ENCODE results near the gene GRID1. TPM values are rescaled to one million over a fixed set of nuclear protein-coding genes. Genes with fewer than 3 reads are reported as not detected.

The GRID1 gene
- total and polyA plus RNA-seq, 4 donors, result 1.1 to 3.8 TPM; not detected in 2

GRCh38 chr10:86226016-86226415 is 140.6 kb downstream of the GRID1 start:
- no peaks in the 10 kb centered on the region for H3K27me3 ChIP-seq (ENCODE audit: control insufficient read depth in 1 of 2, insufficient read depth in 2 of 2, low read length in 1 of 2)
- intact Hi-C loops (cut with DNase I), result no loop called here
- H3K36me3 ChIP-seq (ENCODE audit: control insufficient read depth in 1 of 2, insufficient read depth in 2 of 2, low read length in 1 of 2), result no peaks in the 10 kb centered on the region
- H3K27ac ChIP-seq (ENCODE audit: low read depth in 1 of 2, low read length in 2 of 2), result no peak overlapping the region
- H3K9me3 ChIP-seq (ENCODE audit: control insufficient read depth, low read length), result no peaks in the 10 kb centered on the region
- 90 to 95% methylated on average over 8 of the region's 8 CpGs for WGBS, 2 donors
- DNase-seq, result peak in 1 of 2 donors; percentile 41
- no peak for ATAC-seq (ENCODE audit: low FRiP score)
- H3K4me1 ChIP-seq (ENCODE audit: control insufficient read depth in 1 of 2, insufficient read depth in 2 of 2, low read length in 2 of 2), result no peaks in the 10 kb centered on the region
- H3K4me3 ChIP-seq (ENCODE audit: low read length in 2 of 2), result no peak overlapping the region

DNA sequence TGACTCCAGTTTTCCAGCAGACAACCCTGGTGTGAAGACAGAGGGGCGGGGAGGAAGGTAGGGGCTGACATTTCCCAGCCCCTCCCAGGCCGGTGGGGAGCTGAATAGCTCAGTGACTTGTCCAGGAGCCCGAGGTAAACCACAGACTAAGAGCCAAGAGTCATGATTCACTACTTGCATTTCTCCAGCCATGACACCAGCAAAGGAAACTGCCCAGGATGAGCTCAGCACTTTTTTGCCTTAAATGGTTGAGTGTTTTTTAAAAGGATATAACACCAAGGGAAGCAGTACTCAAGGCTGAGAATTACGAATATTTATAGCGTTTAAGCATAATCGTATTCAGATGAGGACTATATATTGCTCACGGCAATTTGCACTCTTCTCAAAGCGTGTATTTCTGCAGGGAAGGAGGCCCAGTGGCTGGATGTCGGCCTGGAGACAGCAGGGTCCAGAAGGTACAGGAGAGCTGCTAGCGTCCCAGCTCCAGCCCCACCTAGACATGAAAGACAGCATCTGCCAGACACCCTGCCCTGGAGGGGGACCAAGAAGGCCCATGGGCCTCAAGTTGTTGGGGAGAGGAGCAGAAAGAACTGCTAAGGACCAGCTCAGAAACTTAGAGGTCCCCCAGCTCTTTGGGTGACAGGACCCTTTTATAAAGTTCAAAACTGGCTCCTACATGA is 141.4 kb downstream of the GRID1 start:
- ATAC-seq (ENCODE audit: low FRiP score) (no peak), DNase-seq (peak in 1 of 2 donors; percentile 51)
- H3K36me3 ChIP-seq (ENCODE audit: control insufficient read depth in 1 of 2, insufficient read depth in 2 of 2, low read length in 1 of 2), result no peaks in the 10 kb centered on the region
- H3K9me3 ChIP-seq (ENCODE audit: control insufficient read depth, low read length), result no peaks in the 10 kb centered on the region
- intact Hi-C loops (cut with DNase I), result no loop called here
- H3K27ac ChIP-seq (ENCODE audit: low read depth in 1 of 2, low read length in 2 of 2), result no peak overlapping the region
- no peak overlapping the region for H3K4me3 ChIP-seq (ENCODE audit: low read length in 2 of 2)
- no peaks in the 10 kb centered on the region for H3K27me3 ChIP-seq (ENCODE audit: control insufficient read depth in 1 of 2, insufficient read depth in 2 of 2, low read length in 1 of 2)
- 62 to 63% methylated on average over 10 of the region's 10 CpGs for WGBS, 2 donors
- H3K4me1 ChIP-seq (ENCODE audit: control insufficient read depth in 1 of 2, insufficient read depth in 2 of 2, low read length in 2 of 2), result no peaks in the 10 kb centered on the region

DNA sequence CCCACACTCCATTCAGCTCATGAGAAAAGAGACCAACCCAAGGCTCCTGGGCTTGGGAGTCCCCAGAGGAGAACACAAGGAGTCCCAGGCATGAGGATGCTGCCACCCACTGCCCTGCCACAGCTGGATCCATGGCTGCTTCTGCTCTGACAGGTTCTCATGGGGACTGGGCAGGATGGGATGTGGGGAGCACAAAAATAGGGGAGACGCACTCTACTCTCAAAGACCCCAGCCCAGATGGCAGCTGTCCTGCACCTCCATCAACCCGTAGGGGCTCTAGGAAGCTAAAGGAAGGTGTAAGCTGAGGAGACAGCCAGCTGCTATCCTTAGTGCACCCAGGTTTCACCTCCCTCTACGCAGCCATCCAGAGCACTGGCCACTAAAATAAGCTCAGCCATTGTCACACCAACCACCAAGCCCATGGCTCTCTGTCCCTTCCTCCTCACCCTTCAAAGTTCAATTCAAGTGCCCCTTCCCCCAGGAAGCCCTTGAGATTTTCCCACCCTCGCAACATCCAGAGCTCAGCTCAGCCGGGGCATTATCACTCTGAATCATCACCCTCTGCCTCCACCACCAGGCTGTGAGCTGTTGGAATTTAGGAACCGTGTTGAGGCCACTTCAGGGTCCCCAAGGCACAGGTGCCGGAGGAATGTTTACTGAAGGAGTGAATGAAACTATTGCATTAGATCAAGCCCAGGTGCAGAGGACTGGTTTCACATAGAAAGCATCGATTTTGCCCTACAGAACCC is 142.1 kb downstream of the GRID1 start:
- H3K4me3 ChIP-seq (ENCODE audit: low read length in 2 of 2), result no peak overlapping the region
- ATAC-seq (ENCODE audit: low FRiP score) (no peak), DNase-seq (peak in 1 of 2 donors; percentile 55)
- no peak overlapping the region for H3K27ac ChIP-seq (ENCODE audit: low read depth in 1 of 2, low read length in 2 of 2)
- 80 to 82% methylated on average over 8 of the region's 8 CpGs for WGBS, 2 donors
- H3K9me3 ChIP-seq (ENCODE audit: control insufficient read depth, low read length), result no peaks in the 10 kb centered on the region
- H3K4me1 ChIP-seq (ENCODE audit: control insufficient read depth in 1 of 2, insufficient read depth in 2 of 2, low read length in 2 of 2), result no peaks in the 10 kb centered on the region
- H3K36me3 ChIP-seq (ENCODE audit: control insufficient read depth in 1 of 2, insufficient read depth in 2 of 2, low read length in 1 of 2), result no peaks in the 10 kb centered on the region
- no peaks in the 10 kb centered on the region for H3K27me3 ChIP-seq (ENCODE audit: control insufficient read depth in 1 of 2, insufficient read depth in 2 of 2, low read length in 1 of 2)
- intact Hi-C loops (cut with DNase I), result no loop called here

DNA sequence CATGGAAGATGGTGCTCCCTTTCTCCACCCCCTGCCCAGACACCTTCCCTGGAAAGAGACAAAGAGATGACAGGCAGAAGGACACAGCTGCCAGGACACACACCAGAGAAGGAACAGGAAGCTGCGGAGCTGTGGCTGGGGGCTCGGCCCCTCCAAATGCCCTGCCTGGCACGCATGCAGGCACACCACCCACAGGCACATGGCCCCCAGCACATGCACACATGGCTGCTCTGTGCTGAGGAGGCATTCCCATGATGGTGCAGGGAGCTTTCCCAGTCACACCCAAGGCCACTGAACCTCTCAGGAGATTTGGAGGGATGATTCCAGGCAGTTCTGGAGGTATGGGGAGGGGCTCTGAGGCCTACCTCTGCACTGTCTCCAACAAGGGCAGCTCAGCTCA is 143.3 kb downstream of the GRID1 start:
- DNase-seq (peak in 1 of 2 donors; percentile 15), ATAC-seq (ENCODE audit: low FRiP score) (no peak)
- Histone ChIP-seq H3K27me3 (ENCODE audit: control insufficient read depth in 1 of 2, insufficient read depth in 2 of 2, low read length in 1 of 2) (no peaks in the 10 kb centered on the region), H3K36me3 (ENCODE audit: control insufficient read depth in 1 of 2, insufficient read depth in 2 of 2, low read length in 1 of 2) (no peaks in the 10 kb centered on the region), H3K4me1 (ENCODE audit: control insufficient read depth in 1 of 2, insufficient read depth in 2 of 2, low read length in 2 of 2) (no peaks in the 10 kb centered on the region), H3K9me3 (ENCODE audit: control insufficient read depth, low read length) (no peaks in the 10 kb centered on the region), H3K4me3 (ENCODE audit: low read length in 2 of 2) (no peak overlapping the region), H3K27ac (ENCODE audit: low read depth in 1 of 2, low read length in 2 of 2) (no peak overlapping the region)
- intact Hi-C loops (cut with DNase I), result no loop called here
- 82% methylated on average over 3 of the region's 3 CpGs for WGBS, 2 donors

DNA sequence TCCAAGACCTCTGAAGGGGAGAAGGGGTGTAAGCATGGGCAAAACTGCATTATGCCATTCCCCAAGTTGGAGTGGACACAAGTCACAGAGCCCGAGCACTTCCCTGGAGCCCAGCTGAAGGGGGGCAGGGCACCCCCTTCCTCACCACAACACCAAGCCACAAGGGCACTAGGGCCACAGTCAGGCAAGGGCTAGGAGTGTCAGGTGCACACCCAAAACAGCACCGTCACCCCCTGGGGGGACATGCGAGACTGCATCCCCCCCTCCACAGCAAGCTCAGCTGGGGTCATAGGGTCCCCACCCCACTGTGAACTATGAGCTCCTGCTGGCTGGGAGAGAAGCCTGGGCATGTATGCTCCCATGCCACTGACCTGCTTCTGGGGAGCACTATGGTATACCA is 143.9 kb downstream of the GRID1 start:
- intact Hi-C loops (cut with DNase I), result no loop called here
- ATAC-seq (ENCODE audit: low FRiP score) (no peak), DNase-seq (peak in 1 of 2 donors; percentile 67)
- H3K36me3 ChIP-seq (ENCODE audit: control insufficient read depth in 1 of 2, insufficient read depth in 2 of 2, low read length in 1 of 2), result no peaks in the 10 kb centered on the region
- H3K27me3 ChIP-seq (ENCODE audit: control insufficient read depth in 1 of 2, insufficient read depth in 2 of 2, low read length in 1 of 2), result no peaks in the 10 kb centered on the region
- H3K4me1 ChIP-seq (ENCODE audit: control insufficient read depth in 1 of 2, insufficient read depth in 2 of 2, low read length in 2 of 2), result no peaks in the 10 kb centered on the region
- no peaks in the 10 kb centered on the region for H3K9me3 ChIP-seq (ENCODE audit: control insufficient read depth, low read length)
- WGBS, 2 donors, result 92 to 95% methylated on average over 3 of the region's 3 CpGs
- no peak overlapping the region for H3K4me3 ChIP-seq (ENCODE audit: low read length in 2 of 2)
- no peak overlapping the region for H3K27ac ChIP-seq (ENCODE audit: low read depth in 1 of 2, low read length in 2 of 2)

- Histone ChIP-seq H3K27ac (ENCODE audit: low read depth in 1 of 2, low read length in 2 of 2) (no peak overlapping the region), H3K27me3 (ENCODE audit: control insufficient read depth in 1 of 2, insufficient read depth in 2 of 2, low read length in 1 of 2) (no peaks in the 10 kb centered on the region), H3K4me1 (ENCODE audit: control insufficient read depth in 1 of 2, insufficient read depth in 2 of 2, low read length in 2 of 2) (no peaks in the 10 kb centered on the region), H3K9me3 (ENCODE audit: control insufficient read depth, low read length) (no peaks in the 10 kb centered on the region), H3K4me3 (ENCODE audit: low read length in 2 of 2) (no peak overlapping the region), H3K36me3 (ENCODE audit: control insufficient read depth in 1 of 2, insufficient read depth in 2 of 2, low read length in 1 of 2) (no peaks in the 10 kb centered on the region)
- WGBS, 2 donors, result 80 to 92% methylated on average over 4 of the region's 4 CpGs
- ATAC-seq (ENCODE audit: low FRiP score), result no peak
- intact Hi-C loops (cut with DNase I), result no loop called here
- DNase-seq, result peak in 1 of 2 donors; percentile 67
Measured at GRCh38 chr10:86222336-86222650, 144.3 kb downstream of the GRID1 start.

- H3K4me3 ChIP-seq (ENCODE audit: low read length in 2 of 2), result no peak overlapping the region
- H3K27ac ChIP-seq (ENCODE audit: low read depth in 1 of 2, low read length in 2 of 2), result no peak overlapping the region
- no peaks in the 10 kb centered on the region for H3K9me3 ChIP-seq (ENCODE audit: control insufficient read depth, low read length)
- ATAC-seq (ENCODE audit: low FRiP score), result no peak
- no peaks in the 10 kb centered on the region for H3K4me1 ChIP-seq (ENCODE audit: control insufficient read depth in 1 of 2, insufficient read depth in 2 of 2, low read length in 2 of 2)
- 76 to 84% methylated on average over 6 to 7 of the region's 7 CpGs for WGBS, 2 donors
- H3K27me3 ChIP-seq (ENCODE audit: control insufficient read depth in 1 of 2, insufficient read depth in 2 of 2, low read length in 1 of 2), result no peaks in the 10 kb centered on the region
- H3K36me3 ChIP-seq (ENCODE audit: control insufficient read depth in 1 of 2, insufficient read depth in 2 of 2, low read length in 1 of 2), result no peaks in the 10 kb centered on the region
- intact Hi-C loops (cut with DNase I), result no loop called here
- DNase-seq, result peak in 1 of 2 donors; percentile 36
Measured at GRCh38 chr10:86221442-86222335, 144.9 kb downstream of the GRID1 start.

GRCh38 chr10:86220626-86221025 is 146.0 kb downstream of the GRID1 start:
- 92 to 93% methylated on average over 6 of the region's 6 CpGs for WGBS, 2 donors
- no peak overlapping the region for H3K4me3 ChIP-seq (ENCODE audit: low read length in 2 of 2)
- H3K27ac ChIP-seq (ENCODE audit: low read depth in 1 of 2, low read length in 2 of 2), result no peak overlapping the region
- no peak for ATAC-seq (ENCODE audit: low FRiP score)
- H3K27me3 ChIP-seq (ENCODE audit: control insufficient read depth in 1 of 2, insufficient read depth in 2 of 2, low read length in 1 of 2), result no peaks in the 10 kb centered on the region
- H3K9me3 ChIP-seq (ENCODE audit: control insufficient read depth, low read length), result no peaks in the 10 kb centered on the region
- intact Hi-C loops (cut with DNase I), result no loop called here
- peak in 1 of 2 donors; percentile 49 for DNase-seq
- H3K4me1 ChIP-seq (ENCODE audit: control insufficient read depth in 1 of 2, insufficient read depth in 2 of 2, low read length in 2 of 2), result no peaks in the 10 kb centered on the region
- H3K36me3 ChIP-seq (ENCODE audit: control insufficient read depth in 1 of 2, insufficient read depth in 2 of 2, low read length in 1 of 2), result no peaks in the 10 kb centered on the region
